ENCODE data around the gene LRTM2. TPM values are rescaled to one million over a fixed set of nuclear protein-coding genes. Genes with fewer than 3 reads are reported as not detected.
A peak's percentile ranks its signal among the peaks of the same experiment; 100 is the strongest.

The LRTM2 gene
- total and polyA plus RNA-seq, 8 donors: not detected

- Histone ChIP-seq H3K27ac (no peak overlapping the region), H3K4me3 (no peak overlapping the region), H3K36me3 (no peaks in the 10 kb centered on the region), H3K27me3 (no peaks in the 10 kb centered on the region), H3K9me3 (no peaks in the 10 kb centered on the region), H3K4me1 (peaks cover 0 to 6% (median 0%) of the 10 kb centered on the region in 3 donors)
- intact Hi-C loops (cut with DNase I): no loop called here
- peak in 1 of 6 donors; percentile 22 for DNase-seq
- ATAC-seq: no peak
- FAIRE-seq: no peak
- no peak for TF ChIP-seq CTCF (IDR thresholded peaks at IDR 0.05)
- WGBS, 2 donors: 77 to 82% methylated on average over 16 of the region's 16 CpGs
These were observed 8.5 kb downstream of the LRTM2 start for GRCh38 chr12:1828856-1829255.

- peak in 1 of 6 donors; percentile 53 for DNase-seq
- intact Hi-C loops (cut with DNase I): no loop called here
- no peak overlapping the region for H3K27ac ChIP-seq
- H3K4me3 ChIP-seq: no peak overlapping the region
- WGBS, 2 donors: 69 to 78% methylated on average over 11 of the region's 11 CpGs
- no peaks in the 10 kb centered on the region for H3K9me3 ChIP-seq
- peaks cover 0 to 6% (median 0%) of the 10 kb centered on the region in 3 donors for H3K4me1 ChIP-seq
- no peaks in the 10 kb centered on the region for H3K27me3 ChIP-seq
- no peaks in the 10 kb centered on the region for H3K36me3 ChIP-seq
- ATAC-seq: no peak
- no peak for TF ChIP-seq CTCF (IDR thresholded peaks at IDR 0.05)
- FAIRE-seq: no peak
These were observed 9.0 kb downstream of the LRTM2 start for GRCh38 chr12:1829306-1829900.

GRCh38 chr12:1830401-1830845, 10.1 kb downstream of the LRTM2 start:
- DNase-seq: peak in 1 of 6 donors; percentile 34
- Histone ChIP-seq H3K4me1 (peaks cover 0 to 6% (median 0%) of the 10 kb centered on the region in 3 donors), H3K4me3 (no peak overlapping the region), H3K27ac (no peak overlapping the region), H3K9me3 (no peaks in the 10 kb centered on the region), H3K27me3 (no peaks in the 10 kb centered on the region), H3K36me3 (no peaks in the 10 kb centered on the region)
- peak in 3 of 4 donors; percentile 9 to 16 (median 15) for ATAC-seq
- FAIRE-seq: no peak
- intact Hi-C loops (cut with DNase I): no loop called here
- TF ChIP-seq CTCF (IDR thresholded peaks at IDR 0.05): no peak
- 14 to 22% methylated on average over 3 of the region's 3 CpGs for WGBS, 2 donors

- Histone ChIP-seq H3K4me1 (peaks cover 0 to 6% (median 0%) of the 10 kb centered on the region in 3 donors), H3K4me3 (no peak overlapping the region), H3K36me3 (no peaks in the 10 kb centered on the region), H3K27me3 (no peaks in the 10 kb centered on the region), H3K27ac (no peak overlapping the region), H3K9me3 (no peaks in the 10 kb centered on the region)
- ATAC-seq (peak; percentile 95 to 98 (median 98)), DNase-seq (peak; percentile 88 to 97 (median 92)), FAIRE-seq (no peak)
- intact Hi-C loops (cut with DNase I): no loop called here
- TF ChIP-seq CTCF (IDR thresholded peaks at IDR 0.05): no peak
- WGBS, 2 donors: 7 to 8% methylated on average over 32 to 34 of the region's 34 CpGs
These were observed 10.9 kb downstream of the LRTM2 start for GRCh38 chr12:1830981-1831963.
